Right hindlimb (tissue), 1 donor: Measurements from ENCODE around the gene C2orf92.
"Not testable (repeated sequence)": the region's sequence is repeated elsewhere in the genome, so short reads cannot be mapped to it uniquely, and the experiment has no call there.

Experiments used
- DNase-seq: peaks from one replicate; pipeline ENCODE4 v3.0.0-alpha.2; 2018

C2orf92 gene

GRCh38 chr2:97695744-97696143, 26.2 kb downstream of the C2orf92 start:
- DNase-seq = no peak

DNA sequence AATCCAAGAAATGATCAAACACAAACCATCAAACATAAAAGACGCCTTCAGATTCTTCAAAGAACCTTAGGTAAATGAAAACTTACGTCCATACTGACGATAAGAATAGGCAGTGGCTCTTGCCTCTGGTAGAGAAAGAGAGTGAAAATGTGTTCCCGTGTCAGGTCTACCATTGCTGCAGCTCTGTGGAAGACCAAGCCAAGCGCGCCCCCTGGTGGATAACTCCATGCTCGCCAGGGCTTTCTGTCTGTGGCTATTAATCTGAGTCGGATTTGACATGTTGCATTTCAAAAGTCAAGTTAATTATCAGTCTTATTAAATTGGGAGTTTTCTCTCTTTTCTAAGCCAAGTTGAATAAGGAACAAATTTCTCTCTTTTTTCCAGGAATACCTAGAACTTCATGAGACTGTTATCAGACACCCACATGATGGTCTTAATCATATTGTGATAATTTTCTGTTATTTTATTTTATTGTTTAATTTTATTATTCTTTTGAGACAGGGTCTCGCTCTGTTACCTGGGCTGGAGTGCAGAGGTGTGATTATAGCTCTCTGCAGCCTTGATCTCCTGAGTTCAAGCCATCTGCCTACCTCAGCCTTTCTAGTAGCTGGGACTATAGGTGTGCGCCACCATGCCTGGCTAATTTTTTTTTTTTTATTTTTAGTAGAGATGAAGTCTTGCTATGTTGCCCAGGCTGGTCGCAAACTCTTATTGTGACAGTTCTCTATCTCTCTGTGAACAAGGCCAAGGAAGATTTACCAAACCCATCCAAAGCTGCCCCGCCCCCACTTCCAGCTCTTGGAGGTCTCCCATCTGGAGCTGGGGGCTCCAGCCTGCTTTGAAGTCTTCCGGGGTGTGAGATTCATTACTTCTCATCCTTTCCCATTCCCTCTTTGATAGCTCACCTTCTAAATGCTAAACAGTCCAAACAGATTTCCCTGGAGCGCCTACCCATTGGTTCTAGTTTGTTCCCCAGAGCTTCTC, 28.0 kb downstream of the C2orf92 start:
- peak; percentile 90 for DNase-seq

DNA sequence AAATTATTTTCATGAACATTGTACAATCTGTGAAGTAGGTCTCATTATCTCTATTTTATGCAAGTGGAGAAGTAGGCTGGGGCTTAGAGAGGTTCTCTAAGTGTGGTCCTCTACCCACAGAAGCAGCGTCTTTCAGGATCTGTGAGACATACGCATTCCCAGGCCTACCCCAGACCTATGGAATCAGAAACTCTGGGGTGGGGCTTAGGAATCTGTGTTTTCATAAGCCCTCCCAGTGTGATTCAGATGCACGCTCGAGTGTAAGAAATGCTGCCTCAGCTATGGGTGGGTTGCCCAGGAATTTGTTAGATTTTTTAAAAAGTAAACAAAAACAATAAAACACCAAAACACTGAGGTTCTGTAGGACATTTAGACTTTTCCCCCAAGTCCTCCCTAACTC, 29.0 kb downstream of the C2orf92 start:
- DNase-seq = no peak

GRCh38 chr2:97699765-97700444, 30.4 kb downstream of the C2orf92 start:
- DNase-seq = peak; percentile 73

- DNase-seq = no peak
These were observed 31.7 kb downstream of the C2orf92 start for GRCh38 chr2:97701186-97701585.

DNA sequence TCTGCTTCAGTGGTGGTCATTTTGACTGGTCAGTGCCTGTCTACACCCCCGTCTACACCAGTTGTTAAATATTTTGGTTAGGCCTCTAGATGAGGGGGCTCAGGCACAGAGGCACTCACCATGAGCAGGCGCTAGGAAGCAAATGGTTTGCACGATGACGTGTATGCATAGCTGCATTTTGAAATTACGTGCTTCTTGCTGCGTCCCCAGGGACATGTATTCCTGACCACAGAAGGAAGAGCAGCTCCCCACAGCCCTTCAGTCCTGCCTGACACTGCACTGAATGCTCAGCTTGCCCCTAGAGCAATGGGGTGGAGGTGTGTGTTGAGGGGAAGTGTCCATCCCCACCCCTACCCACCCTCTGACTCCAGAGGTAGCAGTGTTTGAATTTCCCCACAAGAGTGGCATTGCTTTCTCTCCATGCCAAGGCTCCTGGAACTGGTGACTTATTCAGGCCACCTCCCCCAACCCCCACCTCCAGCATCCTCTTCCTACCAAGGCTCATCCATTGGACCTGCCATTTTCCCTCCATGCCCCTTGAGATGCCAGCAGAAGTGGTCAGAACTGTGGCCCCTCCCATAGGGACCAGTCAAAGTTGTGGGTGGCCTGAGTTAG, 32.4 kb downstream of the C2orf92 start:
- DNase-seq = no peak

GRCh38 chr2:97702731-97703470, 33.4 kb downstream of the C2orf92 start:
- no peak for DNase-seq

DNA sequence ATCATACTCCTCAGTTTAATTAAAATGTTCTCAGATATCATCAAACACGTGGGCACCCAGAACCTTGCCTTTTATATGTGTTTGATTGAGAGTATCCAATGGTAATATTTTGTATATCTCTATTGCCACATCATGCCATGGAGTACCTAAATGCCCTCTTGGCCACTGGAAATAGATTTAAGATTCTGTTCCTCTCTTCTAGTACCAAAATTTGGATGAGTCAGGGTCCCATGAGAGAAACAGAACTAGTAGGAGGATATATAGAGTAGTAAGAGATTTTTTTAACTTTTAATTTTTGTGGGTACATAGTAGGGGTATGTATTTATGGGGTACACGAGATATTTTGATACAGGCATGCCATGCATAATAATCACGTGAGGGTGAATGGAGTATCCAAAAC, 34.2 kb downstream of the C2orf92 start:
- no peak for DNase-seq

DNA sequence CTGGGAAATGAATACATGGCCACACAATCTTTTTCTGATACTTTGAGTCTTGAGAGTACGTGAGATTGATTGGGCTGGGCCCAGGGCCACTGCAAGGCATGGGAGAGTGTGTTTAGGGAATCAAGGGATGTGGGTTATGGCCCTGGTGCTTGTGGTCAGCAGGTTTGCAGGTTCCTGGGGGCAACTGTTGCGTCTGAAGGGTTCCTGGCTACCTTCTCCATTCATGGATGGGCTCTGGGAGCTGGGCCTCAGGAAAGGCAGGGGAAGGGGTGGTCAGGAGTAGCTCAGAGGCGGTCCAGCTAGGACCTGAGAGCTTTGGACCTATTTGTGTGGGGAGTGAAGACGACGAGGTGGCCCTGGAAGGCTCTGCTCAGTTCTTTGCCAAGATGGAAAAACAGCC, 35.5 kb downstream of the C2orf92 start:
- DNase-seq = no peak

GRCh38 chr2:97706112-97706511, 36.6 kb downstream of the C2orf92 start:
- no peak for DNase-seq

DNA sequence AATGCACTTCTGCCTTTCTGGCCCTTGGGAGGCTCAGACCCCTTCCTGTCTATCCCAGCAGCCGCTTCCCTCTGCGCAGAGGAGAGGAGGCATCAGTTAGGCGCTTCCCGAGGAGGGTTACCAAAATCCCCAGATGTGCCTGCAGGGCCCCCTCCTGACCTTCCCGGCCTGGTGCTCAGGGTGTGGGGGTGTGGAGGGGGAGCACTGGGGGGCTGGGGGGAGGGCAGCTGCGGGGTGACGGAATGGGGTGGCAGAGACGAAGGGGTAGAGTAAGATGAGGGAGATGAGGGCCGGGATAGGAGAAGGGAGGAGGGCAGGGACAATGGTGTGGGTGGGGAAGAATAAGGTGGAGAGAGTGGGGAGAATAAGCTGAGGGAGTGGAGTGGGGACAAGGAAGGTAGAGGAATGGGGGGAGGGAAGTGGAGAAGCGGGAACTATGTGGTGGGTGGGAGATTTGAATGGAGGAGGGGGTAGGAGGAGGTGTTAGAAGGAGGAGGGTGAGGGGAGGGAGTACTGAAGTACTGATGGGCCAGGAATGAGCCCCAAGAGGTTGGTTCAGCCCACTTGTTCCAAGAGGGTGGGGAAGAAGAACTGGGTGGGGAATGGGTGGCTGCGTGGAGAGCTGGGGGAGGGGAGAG, 37.3 kb downstream of the C2orf92 start:
- DNase-seq = no peak

GRCh38 chr2:97707362-97708047, 38.0 kb downstream of the C2orf92 start:
- no peak for DNase-seq

DNA sequence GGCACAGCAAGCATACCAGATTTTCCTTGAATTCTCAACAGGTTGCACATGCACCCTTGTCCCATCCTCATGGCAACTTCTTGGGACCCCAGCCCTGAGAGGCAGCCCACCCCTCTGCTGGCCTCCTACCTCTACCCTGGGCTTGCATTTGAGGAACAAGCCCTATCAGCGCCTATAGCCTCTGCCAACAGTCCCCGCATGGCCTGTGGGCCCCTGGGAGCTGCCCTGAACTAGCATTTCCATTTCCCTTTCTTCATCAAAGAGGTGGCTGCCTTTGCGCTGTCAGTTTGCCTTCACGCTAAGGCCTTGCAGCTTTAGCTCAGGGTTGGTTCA, 38.5 kb downstream of the C2orf92 start:
- DNase-seq = no peak

DNA sequence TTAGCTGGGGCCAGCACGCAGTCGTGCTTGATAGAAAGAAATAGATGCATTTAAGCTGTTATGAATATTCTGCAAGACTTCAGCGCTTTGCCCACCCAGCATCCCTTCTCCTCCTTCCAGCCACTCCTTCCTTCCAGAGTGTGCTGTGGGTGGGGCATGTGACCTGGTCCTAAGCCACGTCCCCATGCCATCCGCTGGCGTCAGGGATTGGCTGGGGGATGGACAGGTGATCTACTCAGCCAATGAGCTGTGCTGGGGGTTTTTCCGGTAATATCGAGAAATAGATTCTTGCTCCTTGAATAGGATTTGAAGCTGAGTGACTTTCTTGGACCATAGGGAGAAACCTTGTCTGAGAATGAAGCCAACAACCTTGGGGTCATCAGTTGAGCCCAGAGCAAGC, 39.1 kb downstream of the C2orf92 start:
- DNase-seq = no peak

GRCh38 chr2:97711394-97711711, 41.8 kb downstream of the C2orf92 start:
- no peak for DNase-seq

GRCh38 chr2:97712175-97712574, 42.7 kb downstream of the C2orf92 start:
- not testable (repeated sequence) for DNase-seq

DNA sequence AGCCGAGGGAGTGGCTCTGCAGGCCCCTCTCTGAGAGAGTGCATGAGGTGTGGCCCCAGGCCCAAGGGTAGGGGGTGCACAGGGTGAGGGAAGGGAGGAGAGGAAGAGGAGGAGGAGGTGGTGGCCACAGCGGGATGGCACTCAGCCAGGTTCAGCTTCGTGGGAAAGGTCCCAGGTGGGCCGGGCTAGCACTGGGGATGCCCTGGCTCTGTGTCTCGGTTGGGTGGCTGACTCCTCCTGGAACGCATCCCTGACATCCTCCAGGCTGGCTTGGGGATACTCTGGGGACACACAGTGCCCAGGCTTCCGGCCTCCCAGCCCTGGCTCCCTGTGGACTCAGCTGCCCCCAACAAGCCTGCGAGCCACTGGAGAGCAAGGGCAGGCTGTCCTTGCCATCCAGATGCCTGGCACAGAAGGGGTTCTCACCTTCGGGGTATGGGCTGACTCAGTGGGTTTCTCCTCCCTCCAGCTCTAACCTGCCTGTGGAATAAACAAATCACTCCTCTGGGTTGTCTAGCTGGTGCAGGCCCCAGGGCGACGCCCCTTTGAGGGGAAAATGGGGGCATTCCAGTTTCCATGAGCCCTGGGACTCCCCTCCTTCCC, 43.3 kb downstream of the C2orf92 start:
- DNase-seq = peak; percentile 10

- DNase-seq = peak; percentile 10
These were observed 44.0 kb downstream of the C2orf92 start, which contains the start of gene ZAP70 for GRCh38 chr2:97713296-97714083. ZAP70 (plus strand) TSS chr2:97713576; CDS start chr2:97724037, 10,461 bp downstream.

- peak; percentile 11 for DNase-seq
These were observed 44.8 kb downstream of the C2orf92 start for GRCh38 chr2:97714084-97714949.
